Natural killer cell (primary cell): ENCODE data around the gene DNAL1. TPM values are rescaled to one million over a fixed set of nuclear protein-coding genes. Genes with fewer than 3 reads are reported as not detected.
"Not testable (repeated sequence)": the region's sequence is repeated elsewhere in the genome, so short reads cannot be mapped to it uniquely, and the experiment has no call there.

ENCODE experiments used
- ATAC-seq, 3 donors: fragments of 150-1000 bp in 2 of 3; fragments of 200-7000 bp in 1 of 3; cut with Tn5 transposase; 1 replicate in 1 of 3; 2 replicates in 2 of 3; pipeline ENCODE4 v1.10.0; 2021; ENCODE audit warnings: mild to moderate bottlenecking in 2 of 3, moderate library complexity in 2 of 3
- DNase-seq, 2 donors: peaks; one replicate each; pipeline versions ENCODE4 v3.0.0 to v3.0.0-alpha.2; 2013 to 2021; ENCODE audit warnings: mixed read lengths in 1 of 2
- H3K27ac ChIP-seq: one replicate; pipeline ENCODE4 v1.5.1; 2013; ENCODE audit warnings: mild to moderate bottlenecking, low read length
- H3K27me3 ChIP-seq: one replicate; pipeline ENCODE4 v1.6.1; 2013; ENCODE audit warnings: low read length; ENCODE audit not compliant: control insufficient read depth, insufficient read depth
- H3K36me3 ChIP-seq: one replicate; pipeline ENCODE4 v1.6.1; 2013; ENCODE audit warnings: low read length; ENCODE audit not compliant: control insufficient read depth, insufficient read depth
- H3K4me1 ChIP-seq: one replicate; pipeline ENCODE4 v1.6.1; 2013; ENCODE audit warnings: low read length; ENCODE audit not compliant: control insufficient read depth, insufficient read depth
- H3K4me3 ChIP-seq: one replicate; pipeline ENCODE4 v1.5.1; 2013; ENCODE audit warnings: low read length
- H3K9me3 ChIP-seq: one replicate; pipeline ENCODE4 v1.6.1; 2013; ENCODE audit warnings: low read length; ENCODE audit not compliant: control insufficient read depth, insufficient read depth
- H3K27ac Mint-ChIP-seq, 2 donors: one replicate each; pipeline ENCODE4 v1.8.0; 2022; ENCODE audit warnings: mild to moderate bottlenecking in 2 of 2, mixed read lengths in 2 of 2, moderate library complexity in 1 of 2
- H3K27me3 Mint-ChIP-seq, 2 donors: one replicate each; pipeline ENCODE4 v1.8.0; 2022; ENCODE audit warnings: low read depth in 2 of 2, mixed read lengths in 2 of 2
- H3K36me3 Mint-ChIP-seq: one replicate; pipeline ENCODE4 v1.8.0; 2022; ENCODE audit warnings: mixed read lengths
- H3K4me1 Mint-ChIP-seq, 2 donors: one replicate each; pipeline ENCODE4 v1.8.0; 2022; ENCODE audit warnings: mixed read lengths in 2 of 2
- H3K4me3 Mint-ChIP-seq: one replicate; pipeline ENCODE4 v1.8.0; 2022; ENCODE audit warnings: mild to moderate bottlenecking, moderate library complexity, mixed read lengths
- H3K9me3 Mint-ChIP-seq, 2 donors: one replicate each; pipeline ENCODE4 v1.8.0; 2022; ENCODE audit warnings: mixed read lengths in 2 of 2
- WGBS: methylation state at CpG from one replicate; pipeline ENCODE4 v1.1.7; 2013; ENCODE audit warnings: missing lambda C conversion rate; ENCODE audit not compliant: insufficient coverage; 5-methylcytosine and 5-hydroxymethylcytosine counted together
- intact Hi-C: fragments of 100-400 bp; cut with micrococcal nuclease; formaldehyde crosslinking; loops from one replicate; pipeline ENCODE4 v1.14.2; 2022
- total RNA-seq, 4 donors: library from RNA; stranded (reverse); fragments of 120-200 nt in 1 of 4; gene quantifications; one replicate each; pipeline versions ENCODE4 v1.2.3 to v1.2.4, GENCODE V29; 2013 to 2022
- TF ChIP-seq, protein P1 (sequence below): fragments of 200-600 bp; IDR thresholded peaks from one replicate; pipeline ENCODE4 v1.8.0; 2022; ENCODE audit warnings: antibody characterized with exemption

Gene DNAL1
- total RNA-seq, 3 donors from 2014 or later (not counting 1 experiment from before 2014, with no cell fraction given), result 6.7 to 10.3 (median 10.1) TPM

DNA sequence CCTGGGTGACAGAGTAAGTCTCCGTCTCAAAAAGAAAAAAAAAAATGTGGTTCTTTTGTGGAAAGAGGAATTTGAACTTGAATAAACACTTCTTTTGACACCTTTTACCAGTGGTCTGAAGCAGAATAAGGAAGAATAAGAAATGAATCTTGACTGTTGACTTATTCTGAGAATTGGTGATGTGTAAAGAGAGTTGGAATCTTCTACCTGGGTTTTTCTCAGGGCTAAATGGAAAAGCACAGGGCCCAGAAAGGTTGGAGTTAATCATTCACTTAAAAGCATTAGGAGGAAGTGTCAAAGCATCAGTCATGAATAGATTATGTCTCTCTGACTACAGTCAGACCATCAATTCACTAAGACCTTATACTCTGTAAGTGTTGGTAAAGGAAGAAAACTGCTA is 55.5 kb downstream of the DNAL1 start:
- Histone ChIP-seq H3K9me3 (no peaks in the 10 kb centered on the region), H3K4me3 (no peak overlapping the region), H3K36me3 (no peaks in the 10 kb centered on the region), H3K27me3 (no peaks in the 10 kb centered on the region), H3K4me1 (no peaks in the 10 kb centered on the region), H3K27ac (no peak overlapping the region)
- DNase-seq (no peak), ATAC-seq (no peak)
- intact Hi-C loops, result no loop called here
- no peak overlapping the region for H3K27ac Mint-ChIP-seq
- no peaks in the 10 kb centered on the region for H3K27me3 Mint-ChIP-seq
- WGBS, result 89% methylated on average over 1 of the region's 1 CpG
- H3K4me3 Mint-ChIP-seq, result no peak overlapping the region
- no peaks in the 10 kb centered on the region for H3K36me3 Mint-ChIP-seq
- no peaks in the 10 kb centered on the region for H3K9me3 Mint-ChIP-seq
- TF ChIP-seq, protein P1, sequence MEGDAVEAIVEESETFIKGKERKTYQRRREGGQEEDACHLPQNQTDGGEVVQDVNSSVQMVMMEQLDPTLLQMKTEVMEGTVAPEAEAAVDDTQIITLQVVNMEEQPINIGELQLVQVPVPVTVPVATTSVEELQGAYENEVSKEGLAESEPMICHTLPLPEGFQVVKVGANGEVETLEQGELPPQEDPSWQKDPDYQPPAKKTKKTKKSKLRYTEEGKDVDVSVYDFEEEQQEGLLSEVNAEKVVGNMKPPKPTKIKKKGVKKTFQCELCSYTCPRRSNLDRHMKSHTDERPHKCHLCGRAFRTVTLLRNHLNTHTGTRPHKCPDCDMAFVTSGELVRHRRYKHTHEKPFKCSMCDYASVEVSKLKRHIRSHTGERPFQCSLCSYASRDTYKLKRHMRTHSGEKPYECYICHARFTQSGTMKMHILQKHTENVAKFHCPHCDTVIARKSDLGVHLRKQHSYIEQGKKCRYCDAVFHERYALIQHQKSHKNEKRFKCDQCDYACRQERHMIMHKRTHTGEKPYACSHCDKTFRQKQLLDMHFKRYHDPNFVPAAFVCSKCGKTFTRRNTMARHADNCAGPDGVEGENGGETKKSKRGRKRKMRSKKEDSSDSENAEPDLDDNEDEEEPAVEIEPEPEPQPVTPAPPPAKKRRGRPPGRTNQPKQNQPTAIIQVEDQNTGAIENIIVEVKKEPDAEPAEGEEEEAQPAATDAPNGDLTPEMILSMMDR, result no peak
- H3K4me1 Mint-ChIP-seq, result no peaks in the 10 kb centered on the region

DNA sequence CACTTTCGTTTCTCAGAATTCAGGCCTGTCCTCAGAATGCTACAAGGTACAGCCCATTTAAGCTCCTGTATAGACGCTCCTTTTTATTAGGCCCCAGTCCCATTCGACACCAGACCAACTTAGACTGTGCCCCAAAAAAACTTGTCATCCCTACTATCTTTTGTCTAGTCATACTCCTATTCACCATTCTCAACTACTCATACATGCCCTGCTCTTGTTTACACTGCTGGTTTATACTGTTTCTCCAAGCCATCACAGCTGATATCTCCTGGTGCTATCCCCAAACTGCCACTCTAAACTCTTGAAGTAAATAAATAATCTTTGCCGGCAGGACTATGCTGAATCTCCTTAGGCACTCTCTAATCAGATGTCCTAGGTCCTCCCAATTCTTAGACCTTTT is 63.3 kb downstream of the DNAL1 start:
- H3K27ac ChIP-seq, H3K4me3 Mint-ChIP-seq, H3K27me3 ChIP-seq, H3K27me3 Mint-ChIP-seq, ATAC-seq, DNase-seq, H3K9me3 Mint-ChIP-seq, H3K36me3 Mint-ChIP-seq, intact Hi-C loops, H3K27ac Mint-ChIP-seq, H3K4me3 ChIP-seq, H3K9me3 ChIP-seq, H3K36me3 ChIP-seq: not testable (repeated sequence)
- H3K4me1 ChIP-seq, result peaks cover 14% of the 10 kb centered on the region
- 100% methylated on average over 4 of the region's 4 CpGs for whole genome bisulfite sequencing
- peaks cover 14 to 19% of the 10 kb centered on the region in 2 donors for H3K4me1 Mint-ChIP-seq

DNA sequence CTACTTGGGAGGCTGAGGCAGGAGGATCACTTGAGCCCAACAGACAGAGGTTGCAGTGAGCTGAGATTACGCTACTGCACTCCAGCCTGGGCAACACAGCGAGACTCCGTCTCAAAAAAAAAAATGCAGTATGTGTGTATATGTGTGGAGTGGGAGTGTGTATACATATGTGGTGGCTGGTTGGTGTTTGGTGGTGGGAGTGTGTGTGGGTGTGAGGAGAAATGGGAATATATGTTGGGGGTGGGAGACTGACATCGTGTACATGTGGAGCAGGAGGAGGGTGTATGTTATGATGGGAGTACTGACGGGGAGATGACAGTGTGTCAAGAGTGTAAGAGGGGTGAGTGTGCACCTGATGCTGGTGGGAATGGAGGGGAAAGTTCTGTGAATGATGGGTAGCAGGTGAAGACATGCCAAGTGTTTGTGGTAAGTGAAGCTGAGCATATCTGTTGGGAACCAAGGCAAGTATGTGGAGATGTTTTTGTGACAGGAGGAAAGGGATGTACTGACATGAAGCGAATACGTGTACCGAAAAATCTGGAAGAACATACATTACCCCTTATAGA is 65.2 kb downstream of the DNAL1 start:
- DNase-seq (no peak), ATAC-seq (no peak)
- Histone ChIP-seq H3K4me1 (peaks cover 25% of the 10 kb centered on the region), H3K36me3 (no peaks in the 10 kb centered on the region), H3K27me3 (no peaks in the 10 kb centered on the region), H3K4me3 (no peak overlapping the region), H3K9me3 (no peaks in the 10 kb centered on the region), H3K27ac (no peak overlapping the region)
- Mint-ChIP-seq H3K4me1 (peaks cover 22 to 28% of the 10 kb centered on the region in 2 donors), H3K27me3 (no peaks in the 10 kb centered on the region), H3K9me3 (no peaks in the 10 kb centered on the region), H3K4me3 (no peak overlapping the region), H3K36me3 (no peaks in the 10 kb centered on the region), H3K27ac (no peak overlapping the region)
- 96% methylated on average over 5 of the region's 8 CpGs for WGBS
- intact Hi-C loops, result no loop called here
- TF ChIP-seq, protein P1, result no peak

DNA sequence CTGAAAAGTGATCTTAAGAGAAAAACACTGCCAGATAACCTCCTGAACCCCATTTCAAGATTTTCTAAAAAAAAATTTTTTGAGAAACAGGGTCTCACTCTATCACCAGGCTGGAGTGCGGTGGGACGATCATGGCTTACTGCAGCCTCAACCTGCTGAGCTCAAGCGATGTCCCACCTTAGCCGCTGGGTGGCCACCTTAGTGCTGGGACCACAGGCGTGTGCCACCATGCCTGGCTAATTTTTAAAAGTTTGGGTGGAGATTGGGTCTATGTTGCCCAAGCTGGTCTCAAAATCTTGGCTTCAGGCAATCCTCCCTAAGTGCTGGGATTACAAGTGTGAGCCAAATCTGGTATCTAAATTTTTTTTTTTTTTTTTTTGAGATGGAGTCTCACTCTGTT is 66.0 kb downstream of the DNAL1 start:
- Mint-ChIP-seq H3K27me3 (no peaks in the 10 kb centered on the region), H3K4me3 (no peak overlapping the region), H3K4me1 (peaks cover 22 to 29% of the 10 kb centered on the region in 2 donors), H3K9me3 (no peaks in the 10 kb centered on the region), H3K27ac (no peak overlapping the region), H3K36me3 (no peaks in the 10 kb centered on the region)
- Histone ChIP-seq H3K36me3 (peaks cover 3% of the 10 kb centered on the region), H3K9me3 (no peaks in the 10 kb centered on the region), H3K27ac (no peak overlapping the region), H3K4me3 (no peak overlapping the region), H3K4me1 (peaks cover 25% of the 10 kb centered on the region), H3K27me3 (no peaks in the 10 kb centered on the region)
- intact Hi-C loops, result no loop called here
- DNase-seq (no peak), ATAC-seq (no peak)
- WGBS, result 94% methylated on average over 5 of the region's 5 CpGs
- TF ChIP-seq, protein P1, result no peak
